A549 (cell line): ENCODE results near the gene CBX5. TPM values are rescaled to one million over a fixed set of nuclear protein-coding genes. Genes with fewer than 3 reads are reported as not detected.
"Not testable (repeated sequence)": the region's sequence is repeated elsewhere in the genome, so short reads cannot be mapped to it uniquely, and the experiment has no call there.

ENCODE experiments used
- ATAC-seq, 2 experiments: fragments of 200-7000 bp in 1 of 2; fragments of >200 bp in 1 of 2; cut with Nextera tagmentation in 1 of 2; cut with Tn5 transposase in 1 of 2; 3 replicates each; pipeline versions ENCODE4 v1.8.0 to v1.9.1; 2018 to 2020; ENCODE audit warnings: mild to moderate bottlenecking in 1 of 2, moderate library complexity in 1 of 2
- CTCF ChIA-PET: fragments of 300-600 bp; sonication (Branson Sonifier 250); formaldehyde crosslinking; extraction: SDS; loops from one replicate; lab custom pipeline; 2021; ENCODE audit warnings: antibody characterized with exemption, inconsistent platforms; lab: Yijun Ruan, JAX
- POLR2A ChIA-PET: fragments of 350-600 bp; formaldehyde crosslinking; extraction: SDS; loops from one replicate; lab custom pipeline; 2021; ENCODE audit warnings: antibody characterized with exemption, inconsistent platforms; lab: Yijun Ruan, JAX
- DNase-seq, 2 experiments: peaks; one replicate each; pipeline versions ENCODE4 v3.0.0 to v3.0.0-alpha.2; 2011 to 2016; ENCODE audit warnings: low read depth in 1 of 2, low spot score in 1 of 2
- FAIRE-seq: peaks from 2 replicates; lab custom pipeline; 2011; peaks lifted over from hg19 to GRCh38; lab: Jason Lieb, UNC
- H3K27ac ChIP-seq, 2 experiments: fragments of >200 bp; sonication (Bioruptor Twin); formaldehyde crosslinking; 3 replicates each; pipeline ENCODE4 v1.5.1; 2016 to 2017
- H3K4me1 ChIP-seq: fragments of >200 bp; sonication (Bioruptor Twin); formaldehyde crosslinking; 3 replicates; pipeline ENCODE4 v1.6.1; 2016
- H3K4me2 ChIP-seq: fragments of >200 bp; sonication (Bioruptor Twin); formaldehyde crosslinking; 3 replicates; pipeline ENCODE4 v1.6.1; 2016
- H3K4me3 ChIP-seq: fragments of >200 bp; sonication (Bioruptor Twin); formaldehyde crosslinking; 3 replicates; pipeline ENCODE4 v1.5.1; 2016
- H3K9me3 ChIP-seq: fragments of >200 bp; sonication (Bioruptor Twin); formaldehyde crosslinking; 3 replicates; pipeline ENCODE4 v1.6.1; 2016
- BHLHE40 ChIP-seq: IDR thresholded peaks from 2 replicates; pipeline ENCODE4 v1.6.1; 2012; ENCODE audit warnings: low read depth, low read length, inconsistent platforms
- CBX8 ChIP-seq: fragments of 200-600 bp; sonication (generic); IDR thresholded peaks from 2 replicates; pipeline ENCODE4 v1.6.1; 2016
- CHD2 ChIP-seq: fragments of 150-350 bp; IDR thresholded peaks from 2 replicates; pipeline ENCODE4 v1.6.1; 2014; ENCODE audit warnings: low read length; ENCODE audit not compliant: partially characterized antibody
- E2F6 ChIP-seq: IDR thresholded peaks from 2 replicates; pipeline ENCODE4 v1.6.1; 2012; ENCODE audit warnings: low read depth, borderline replicate concordance
- EHF ChIP-seq: fragments of 250-450 bp; sonication (Bioruptor Pico); IDR thresholded peaks from 2 replicates; pipeline ENCODE4 v1.5.0; 2020; ENCODE audit warnings: mild to moderate bottlenecking
- EHMT2 ChIP-seq: fragments of 200-600 bp; sonication (generic); IDR thresholded peaks from 2 replicates; pipeline ENCODE4 v1.6.1; 2016; ENCODE audit warnings: antibody characterized with exemption, low read depth, mild to moderate bottlenecking, moderate library complexity
- ELK1 ChIP-seq: fragments of 150-350 bp; IDR thresholded peaks from 2 replicates; pipeline ENCODE4 v1.6.1; 2014; ENCODE audit warnings: low read depth, mild to moderate bottlenecking, low read length
- HDAC2 ChIP-seq: fragments of 200-600 bp; sonication (generic); IDR thresholded peaks from 2 replicates; pipeline ENCODE4 v1.6.1; 2016
- HOXB5 ChIP-seq: fragments of 250-450 bp; sonication (Bioruptor Pico); IDR thresholded peaks from 2 replicates; pipeline ENCODE4 v1.5.0; 2020; ENCODE audit warnings: mild to moderate bottlenecking, moderate library complexity
- MAFK ChIP-seq: fragments of 450-650 bp; IDR thresholded peaks from 2 replicates; pipeline ENCODE4 v1.6.1; 2014; ENCODE audit not compliant: partially characterized antibody
- MAX ChIP-seq: IDR thresholded peaks from 2 replicates; pipeline ENCODE4 v1.6.1; 2012
- MAZ ChIP-seq: fragments of 150-350 bp; IDR thresholded peaks from 2 replicates; pipeline ENCODE4 v1.6.1; 2014; ENCODE audit warnings: antibody characterized with exemption, low read depth, low read length, borderline replicate concordance
- MYC ChIP-seq: IDR thresholded peaks from 2 replicates; pipeline ENCODE4 v1.6.1; 2012; ENCODE audit warnings: mild to moderate bottlenecking, inconsistent platforms, low read length, improper control_type of control experiment, borderline replicate concordance
- NFE2L2 ChIP-seq: fragments of 150-350 bp; conservative IDR thresholded peaks from 2 replicates; pipeline ENCODE4 v1.6.1; 2014; ENCODE audit warnings: low read length
- POLR2A ChIP-seq: IDR thresholded peaks from 2 replicates; pipeline ENCODE4 v1.6.1; 2012; ENCODE audit warnings: mild to moderate bottlenecking, low read length
- RFX5 ChIP-seq: fragments of 450-650 bp; IDR thresholded peaks from 2 replicates; pipeline ENCODE4 v1.7.1; 2014; ENCODE audit warnings: antibody characterized with exemption, mild to moderate bottlenecking, moderate library complexity
- TFCP2L1 ChIP-seq: fragments of 250-450 bp; sonication (Bioruptor Pico); IDR thresholded peaks from 2 replicates; pipeline ENCODE4 v1.5.0; 2021; ENCODE audit warnings: mild to moderate bottlenecking
- USF2 ChIP-seq: fragments of 450-650 bp; IDR thresholded peaks from 2 replicates; pipeline ENCODE4 v1.6.1; 2014; ENCODE audit warnings: antibody characterized with exemption
- ZC3H11A ChIP-seq: fragments of 450-650 bp; IDR thresholded peaks from 2 replicates; pipeline ENCODE4 v1.6.1; 2014; ENCODE audit warnings: antibody characterized with exemption, mild to moderate bottlenecking
- ZNF302 ChIP-seq: fragments of 250-450 bp; sonication (Bioruptor Pico); IDR thresholded peaks from 2 replicates; pipeline ENCODE4 v1.9.0; 2021; ENCODE audit warnings: inconsistent platforms, mild to moderate bottlenecking, moderate library complexity
- WGBS: methylation state at CpG from one replicate; pipeline ENCODE4 v1.1.6; 2017; ENCODE audit errors: missing lambda C conversion rate; 5-methylcytosine and 5-hydroxymethylcytosine counted together
- polyA plus RNA-seq, 4 experiments: library from polyadenylated mRNA; depleted of rRNA in 3 of 4; stranded (reverse); fragments of >200 nt; fragmentation: RNase III in 1 of 4; extraction: RNeasy Plus Mini Kit Qiagen cat#74134 plus additional on column Dnase treatment in 1 of 4; gene quantifications; 2 replicates in 3 of 4; 3 replicates in 1 of 4; pipeline ENCODE4 v1.2.3, GENCODE V29; 2011 to 2017

The CBX5 gene
- polyA plus RNA-seq, 2 of the 4 experiments (the other 2 are of a cell fraction): 39.5 to 129 TPM

GRCh38 chr12:54185919-54186318, 94.0 kb downstream of the CBX5 start:
- ATAC-seq (no peak), FAIRE-seq (no peak), DNase-seq (no peak)
- Histone ChIP-seq H3K4me1 (peaks cover 7% of the 10 kb centered on the region; the same call in 1 of the 3 replicates), H3K27ac (no peak overlapping the region), H3K9me3 (no peaks in the 10 kb centered on the region), H3K4me2 (no peak overlapping the region), H3K4me3 (no peak overlapping the region)
- ChIA-PET POLR2A (no interaction called here), CTCF (interaction anchor here (1.1 to 19.9 kb wide), 10 partner anchors 12 to 429 kb away, joined by 3 to 476 read pairs (median 4); partner anchors contain the start of genes HOXC5, HOXC6 and HOXC9)
- no peak for TF ChIP-seq EHF (CRISPR knock-in tag)
- 91% methylated on average over 1 of the region's 1 CpG for WGBS

- H3K9me3 ChIP-seq, H3K27ac ChIP-seq, H3K4me3 ChIP-seq, H3K4me2 ChIP-seq, DNase-seq, POLR2A ChIA-PET, ATAC-seq, H3K4me1 ChIP-seq, FAIRE-seq: not testable (repeated sequence)
- CTCF ChIA-PET: interaction anchor here (0.7 to 19.9 kb wide), 7 partner anchors 15 to 428 kb away, joined by 3 to 476 read pairs (median 5); partner anchors contain the start of genes HOXC5 and HOXC6
- WGBS: 98% methylated on average over 9 of the region's 9 CpGs
Measured at GRCh38 chr12:54185297-54185696, 94.6 kb downstream of the CBX5 start.

- TF ChIP-seq HDAC2 (no peak), MAZ (no peak), ZC3H11A (no peak), HOXB5 (CRISPR knock-in tag) (no peak), BHLHE40 (no peak), RFX5 (no peak), E2F6 (no peak), CHD2 (no peak), TFCP2L1 (CRISPR knock-in tag) (no peak), MAX (no peak), ZNF302 (CRISPR knock-in tag) (no peak), MYC (no peak), ELK1 (no peak), USF2 (no peak), CBX8 (no peak), NFE2L2 (no peak), EHMT2 (no peak), POLR2A (no peak), MAFK (no peak)
- Histone ChIP-seq H3K9me3 (no peaks in the 10 kb centered on the region), H3K4me2 (no peak overlapping the region), H3K4me3 (no peak overlapping the region), H3K27ac (no peak overlapping the region), H3K4me1 (peaks cover 7% of the 10 kb centered on the region; the same call in 1 of the 3 replicates)
- FAIRE-seq: no peak
- DNase-seq: no peak
- ChIA-PET POLR2A (interaction anchor here (1.1 kb wide), 1 partner anchor 9 kb away, joined by 4 read pairs; no protein-coding TSS in a partner anchor), CTCF (interaction anchor here (0.8 to 19.9 kb wide), 4 partner anchors 24 to 178 kb away, joined by 3 to 476 read pairs (median 10); partner anchors contain the start of genes HOXC5 and HOXC6)
- 96% methylated on average over 7 of the region's 7 CpGs for WGBS
- no peak for ATAC-seq
Measured at GRCh38 chr12:54184024-54184805, 95.7 kb downstream of the CBX5 start.
